ENCODE data around the gene CYCS. TPM values are rescaled to one million over a fixed set of nuclear protein-coding genes. Genes with fewer than 3 reads are reported as not detected.

The CYCS gene
- total and polyA plus RNA-seq, 12 donors: 315 to 896 (median 669) TPM

- ATAC-seq: no peak
- Histone ChIP-seq H3K4me3 (no peak overlapping the region), H3K27me3 (no peaks in the 10 kb centered on the region), H3K36me3 (peaks cover 0 to 11% (median 5%) of the 10 kb centered on the region in 9 donors), H3K9me3 (no peaks in the 10 kb centered on the region), H3K27ac (no peak overlapping the region), H3K4me1 (no peaks in the 10 kb centered on the region)
- DNase-seq: no peak
- TF ChIP-seq, protein P1, sequence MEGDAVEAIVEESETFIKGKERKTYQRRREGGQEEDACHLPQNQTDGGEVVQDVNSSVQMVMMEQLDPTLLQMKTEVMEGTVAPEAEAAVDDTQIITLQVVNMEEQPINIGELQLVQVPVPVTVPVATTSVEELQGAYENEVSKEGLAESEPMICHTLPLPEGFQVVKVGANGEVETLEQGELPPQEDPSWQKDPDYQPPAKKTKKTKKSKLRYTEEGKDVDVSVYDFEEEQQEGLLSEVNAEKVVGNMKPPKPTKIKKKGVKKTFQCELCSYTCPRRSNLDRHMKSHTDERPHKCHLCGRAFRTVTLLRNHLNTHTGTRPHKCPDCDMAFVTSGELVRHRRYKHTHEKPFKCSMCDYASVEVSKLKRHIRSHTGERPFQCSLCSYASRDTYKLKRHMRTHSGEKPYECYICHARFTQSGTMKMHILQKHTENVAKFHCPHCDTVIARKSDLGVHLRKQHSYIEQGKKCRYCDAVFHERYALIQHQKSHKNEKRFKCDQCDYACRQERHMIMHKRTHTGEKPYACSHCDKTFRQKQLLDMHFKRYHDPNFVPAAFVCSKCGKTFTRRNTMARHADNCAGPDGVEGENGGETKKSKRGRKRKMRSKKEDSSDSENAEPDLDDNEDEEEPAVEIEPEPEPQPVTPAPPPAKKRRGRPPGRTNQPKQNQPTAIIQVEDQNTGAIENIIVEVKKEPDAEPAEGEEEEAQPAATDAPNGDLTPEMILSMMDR (IDR thresholded peaks at IDR 0.05): no peak
- WGBS, 2 donors: 91 to 92% methylated on average over 4 of the region's 4 CpGs
- intact Hi-C loops (cut with DNase I): no loop called here
Observed at GRCh38 chr7:25158966-25159365, 33.9 kb upstream of the CYCS start.

- ATAC-seq (no peak), DNase-seq (no peak)
- WGBS, 2 donors: 90 to 93% methylated on average over 2 of the region's 2 CpGs
- TF ChIP-seq, protein P1 (IDR thresholded peaks at IDR 0.05): no peak
- Histone ChIP-seq H3K36me3 (peaks cover 0 to 48% (median 5%) of the 10 kb centered on the region in 9 donors), H3K9me3 (no peaks in the 10 kb centered on the region), H3K27ac (no peak overlapping the region), H3K4me1 (no peaks in the 10 kb centered on the region), H3K4me3 (no peak overlapping the region), H3K27me3 (no peaks in the 10 kb centered on the region)
- intact Hi-C loops (cut with DNase I): no loop called here
Observed at GRCh38 chr7:25151773-25152172, 26.7 kb upstream of the CYCS start.

- ATAC-seq (no peak), DNase-seq (no peak)
- H3K27me3 ChIP-seq: no peaks in the 10 kb centered on the region
- H3K36me3 ChIP-seq: peaks cover 0 to 46% (median 5%) of the 10 kb centered on the region in 9 donors
- TF ChIP-seq, protein P1 (IDR thresholded peaks at IDR 0.05): no peak
- no peaks in the 10 kb centered on the region for H3K9me3 ChIP-seq
- intact Hi-C loops (cut with DNase I): no loop called here
- 90 to 94% methylated on average over 1 of the region's 1 CpG for WGBS, 2 donors
- no peaks in the 10 kb centered on the region for H3K4me1 ChIP-seq
- no peak overlapping the region for H3K4me3 ChIP-seq
- no peak overlapping the region for H3K27ac ChIP-seq
Observed at GRCh38 chr7:25149836-25150235, 24.8 kb upstream of the CYCS start.

DNA sequence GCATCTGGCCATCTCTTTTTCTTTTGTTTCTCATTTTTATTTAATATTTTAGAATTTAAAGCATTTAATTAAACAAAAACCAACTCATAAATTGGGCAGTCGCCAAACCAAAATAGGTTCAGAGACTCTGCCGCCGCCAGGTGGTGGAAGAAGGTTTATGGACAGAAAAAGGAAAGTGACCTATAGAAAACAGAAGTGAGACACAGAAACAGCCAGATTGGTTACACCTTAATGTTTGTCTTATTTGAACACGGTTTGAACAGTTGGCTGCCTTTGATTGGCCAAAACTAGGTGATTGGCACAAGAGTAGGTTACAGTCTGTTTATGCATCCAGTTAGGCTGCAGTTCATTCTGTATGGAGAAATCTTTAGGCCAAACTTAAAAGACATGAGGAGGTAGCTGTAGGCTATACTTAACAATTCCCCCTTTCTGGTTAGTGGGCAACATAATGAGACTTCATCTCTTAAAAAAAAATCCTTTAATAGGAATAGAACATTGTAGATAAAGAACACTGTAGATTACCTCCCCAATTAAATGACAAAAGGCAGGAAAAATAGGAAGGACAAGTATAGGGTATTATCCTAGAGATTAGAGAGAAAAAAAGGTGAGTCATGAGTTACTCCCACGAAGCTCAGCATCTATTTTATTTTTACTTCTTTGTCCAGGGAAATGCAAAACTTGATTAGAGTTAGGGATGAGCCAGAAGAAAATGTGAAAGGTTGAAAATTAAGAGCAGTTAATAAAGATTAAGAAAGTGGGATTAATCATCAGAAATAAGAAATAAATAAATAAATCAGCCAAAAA, 23.9 kb upstream of the CYCS start:
- ATAC-seq: no peak
- Histone ChIP-seq H3K9me3 (no peaks in the 10 kb centered on the region), H3K4me3 (no peak overlapping the region), H3K27me3 (no peaks in the 10 kb centered on the region), H3K36me3 (peaks cover 0 to 38% (median 0%) of the 10 kb centered on the region in 9 donors), H3K27ac (no peak overlapping the region), H3K4me1 (no peaks in the 10 kb centered on the region)
- intact Hi-C loops (cut with DNase I): no loop called here
- DNase-seq: no peak
- TF ChIP-seq, protein P1 (IDR thresholded peaks at IDR 0.05): no peak
- WGBS, 2 donors: 91 to 92% methylated on average over 5 of the region's 5 CpGs

Data from heart right ventricle (tissue), 16 donors.